Stimulated activated naive CD8-positive, alpha-beta T cell treated with anti-CD3 and anti-CD28 coated beads, Interleukin-15, Interleukin-2, amounts not matched to agents 100 ng/mL and 50 ng/mL, for 24 hours (primary cell): ENCODE results near the gene BCAR3.
"Not testable (repeated sequence)": the region's sequence is repeated elsewhere in the genome, so short reads cannot be mapped to it uniquely, and the experiment has no call there.

Experiments used
- H3K27ac Mint-ChIP-seq: one replicate; pipeline ENCODE4 v1.8.0; 2021; ENCODE audit warnings: mild to moderate bottlenecking, mixed read lengths
- H3K27me3 Mint-ChIP-seq: one replicate; pipeline ENCODE4 v1.8.0; 2021; ENCODE audit warnings: mixed read lengths
- H3K36me3 Mint-ChIP-seq: one replicate; pipeline ENCODE4 v1.8.0; 2021; ENCODE audit warnings: low read depth, mixed read lengths
- H3K4me1 Mint-ChIP-seq: one replicate; pipeline ENCODE4 v1.8.0; 2021; ENCODE audit warnings: low read depth, mixed read lengths
- H3K4me3 Mint-ChIP-seq: one replicate; pipeline ENCODE4 v1.8.0; 2021; ENCODE audit warnings: mild to moderate bottlenecking, mixed read lengths
- H3K9me3 Mint-ChIP-seq: one replicate; pipeline ENCODE4 v1.8.0; 2021; ENCODE audit warnings: mixed read lengths

Gene BCAR3

GRCh38 chr1:93591291-93591675 is 90.4 kb downstream of the BCAR3 start:
- peaks cover 34% of the 10 kb centered on the region for H3K4me1 Mint-ChIP-seq
- not testable (repeated sequence) for H3K27me3 Mint-ChIP-seq, H3K36me3 Mint-ChIP-seq, H3K4me3 Mint-ChIP-seq, H3K9me3 Mint-ChIP-seq, H3K27ac Mint-ChIP-seq

- no peaks in the 10 kb centered on the region for H3K27me3 Mint-ChIP-seq
- no peak overlapping the region for H3K27ac Mint-ChIP-seq
- H3K4me3 Mint-ChIP-seq = no peak overlapping the region
- H3K4me1 Mint-ChIP-seq = peaks cover 34% of the 10 kb centered on the region
- no peaks in the 10 kb centered on the region for H3K36me3 Mint-ChIP-seq
- H3K9me3 Mint-ChIP-seq = no peaks in the 10 kb centered on the region
Measured at GRCh38 chr1:93588955-93589354, 92.7 kb downstream of the BCAR3 start.

GRCh38 chr1:93588206-93588605 is 93.4 kb downstream of the BCAR3 start:
- Mint-ChIP-seq H3K9me3 (no peaks in the 10 kb centered on the region), H3K27ac (peak overlapping the region; percentile 32), H3K27me3 (no peaks in the 10 kb centered on the region), H3K4me3 (no peak overlapping the region), H3K36me3 (no peaks in the 10 kb centered on the region), H3K4me1 (peaks cover 34% of the 10 kb centered on the region)

GRCh38 chr1:93587354-93587753 is 94.3 kb downstream of the BCAR3 start:
- H3K4me3 Mint-ChIP-seq = no peak overlapping the region
- no peaks in the 10 kb centered on the region for H3K27me3 Mint-ChIP-seq
- no peaks in the 10 kb centered on the region for H3K9me3 Mint-ChIP-seq
- H3K36me3 Mint-ChIP-seq = no peaks in the 10 kb centered on the region
- H3K27ac Mint-ChIP-seq = no peak overlapping the region
- peaks cover 34% of the 10 kb centered on the region for H3K4me1 Mint-ChIP-seq

GRCh38 chr1:93585059-93585966 is 96.3 kb downstream of the BCAR3 start:
- Mint-ChIP-seq H3K4me3 (no peak overlapping the region), H3K9me3 (no peaks in the 10 kb centered on the region), H3K27me3 (no peaks in the 10 kb centered on the region), H3K36me3 (no peaks in the 10 kb centered on the region), H3K4me1 (peaks cover 17% of the 10 kb centered on the region), H3K27ac (no peak overlapping the region)

- no peak overlapping the region for H3K27ac Mint-ChIP-seq
- no peaks in the 10 kb centered on the region for H3K27me3 Mint-ChIP-seq
- H3K9me3 Mint-ChIP-seq = no peaks in the 10 kb centered on the region
- H3K4me3 Mint-ChIP-seq = no peak overlapping the region
- peaks cover 11% of the 10 kb centered on the region for H3K4me1 Mint-ChIP-seq
- H3K36me3 Mint-ChIP-seq = no peaks in the 10 kb centered on the region
Measured at GRCh38 chr1:93584261-93585003, 97.2 kb downstream of the BCAR3 start.

- no peaks in the 10 kb centered on the region for H3K36me3 Mint-ChIP-seq
- no peak overlapping the region for H3K4me3 Mint-ChIP-seq
- no peak overlapping the region for H3K27ac Mint-ChIP-seq
- H3K27me3 Mint-ChIP-seq = no peaks in the 10 kb centered on the region
- no peaks in the 10 kb centered on the region for H3K4me1 Mint-ChIP-seq
- no peaks in the 10 kb centered on the region for H3K9me3 Mint-ChIP-seq
Measured at GRCh38 chr1:93581917-93582850, 99.5 kb downstream of the BCAR3 start.

- Mint-ChIP-seq H3K27me3 (no peaks in the 10 kb centered on the region), H3K4me1 (no peaks in the 10 kb centered on the region), H3K4me3 (no peak overlapping the region), H3K9me3 (no peaks in the 10 kb centered on the region), H3K27ac (no peak overlapping the region), H3K36me3 (no peaks in the 10 kb centered on the region)
Measured at GRCh38 chr1:93579891-93580290, 101.7 kb downstream of the BCAR3 start.

- no peak overlapping the region for H3K27ac Mint-ChIP-seq
- no peaks in the 10 kb centered on the region for H3K4me1 Mint-ChIP-seq
- H3K9me3 Mint-ChIP-seq = no peaks in the 10 kb centered on the region
- no peak overlapping the region for H3K4me3 Mint-ChIP-seq
- no peaks in the 10 kb centered on the region for H3K27me3 Mint-ChIP-seq
- no peaks in the 10 kb centered on the region for H3K36me3 Mint-ChIP-seq
Measured at GRCh38 chr1:93578911-93579825, 102.5 kb downstream of the BCAR3 start.

- H3K36me3 Mint-ChIP-seq = no peaks in the 10 kb centered on the region
- H3K27me3 Mint-ChIP-seq = no peaks in the 10 kb centered on the region
- no peak overlapping the region for H3K4me3 Mint-ChIP-seq
- no peaks in the 10 kb centered on the region for H3K9me3 Mint-ChIP-seq
- no peak overlapping the region for H3K27ac Mint-ChIP-seq
- H3K4me1 Mint-ChIP-seq = no peaks in the 10 kb centered on the region
Measured at GRCh38 chr1:93578433-93578830, 103.2 kb downstream of the BCAR3 start.

- Mint-ChIP-seq H3K27me3 (no peaks in the 10 kb centered on the region), H3K4me3 (no peak overlapping the region), H3K36me3 (no peaks in the 10 kb centered on the region), H3K27ac (no peak overlapping the region), H3K4me1 (no peaks in the 10 kb centered on the region), H3K9me3 (no peaks in the 10 kb centered on the region)
Measured at GRCh38 chr1:93577536-93578432, 103.9 kb downstream of the BCAR3 start.

- no peaks in the 10 kb centered on the region for H3K27me3 Mint-ChIP-seq
- no peaks in the 10 kb centered on the region for H3K9me3 Mint-ChIP-seq
- no peaks in the 10 kb centered on the region for H3K4me1 Mint-ChIP-seq
- H3K27ac Mint-ChIP-seq = no peak overlapping the region
- no peaks in the 10 kb centered on the region for H3K36me3 Mint-ChIP-seq
- H3K4me3 Mint-ChIP-seq = no peak overlapping the region
Measured at GRCh38 chr1:93576746-93577145, 104.9 kb downstream of the BCAR3 start.

GRCh38 chr1:93576346-93576745 is 105.3 kb downstream of the BCAR3 start:
- Mint-ChIP-seq H3K4me3 (no peak overlapping the region), H3K4me1 (no peaks in the 10 kb centered on the region), H3K36me3 (no peaks in the 10 kb centered on the region), H3K9me3 (no peaks in the 10 kb centered on the region), H3K27ac (no peak overlapping the region), H3K27me3 (no peaks in the 10 kb centered on the region)
